ENCODE results near the gene SEMA3D. TPM values are rescaled to one million over a fixed set of nuclear protein-coding genes. Genes with fewer than 3 reads are reported as not detected.

SEMA3D gene
- total and polyA plus RNA-seq, 4 experiments from 2014 or later, result not detected

DNA sequence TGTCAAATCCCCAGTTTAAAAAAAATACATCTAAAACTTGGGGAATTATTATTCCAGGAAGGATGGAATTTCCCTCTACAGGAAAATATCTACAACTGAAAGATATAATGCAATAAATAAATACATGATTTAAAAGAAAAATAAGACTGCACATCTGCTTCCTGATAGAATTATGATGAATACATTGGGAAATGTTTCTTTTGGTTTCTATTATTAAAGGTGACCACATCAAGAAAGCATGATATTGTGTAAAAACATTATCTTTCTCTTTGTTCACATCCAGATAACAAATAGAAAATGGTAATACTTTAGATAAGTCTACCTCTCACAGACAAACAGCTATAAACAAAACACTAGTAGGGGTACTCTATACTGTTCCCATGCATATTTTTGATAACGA lies 19.2 kb downstream of the SEMA3D start:
- CTCF ChIA-PET (ENCODE audit: partially characterized antibody), result no interaction called here
- H3K36me3 Mint-ChIP-seq, result no peaks in the 10 kb centered on the region
- Histone ChIP-seq H3K4me3 (ENCODE audit: low read length in 2 of 2) (no peak overlapping the region), H3K9me3 (ENCODE audit: control insufficient read depth in 1 of 2, low read length in 2 of 2) (no peaks in the 10 kb centered on the region), H3K36me3 (ENCODE audit: insufficient read depth, low read length) (no peaks in the 10 kb centered on the region), H3K27me3 (ENCODE audit: insufficient read depth, low read length) (no peaks in the 10 kb centered on the region), H3K4me1 (ENCODE audit: insufficient read depth, low read length) (no peaks in the 10 kb centered on the region), H3K27ac (ENCODE audit: low read depth, low read length) (no peak overlapping the region)
- no peak overlapping the region for H3K27ac Mint-ChIP-seq
- intact Hi-C loops (cut with micrococcal nuclease), result no loop called here
- no peaks in the 10 kb centered on the region for H3K27me3 Mint-ChIP-seq
- no peak for DNase-seq
- POLR2A ChIA-PET (ENCODE audit: partially characterized antibody), result no interaction called here
- H3K4me1 Mint-ChIP-seq, result no peaks in the 10 kb centered on the region
- no peak overlapping the region for H3K4me3 Mint-ChIP-seq
- peaks cover 0 to 8% (median 0%) of the 10 kb centered on the region in 8 donors for H3K9me3 Mint-ChIP-seq

DNA sequence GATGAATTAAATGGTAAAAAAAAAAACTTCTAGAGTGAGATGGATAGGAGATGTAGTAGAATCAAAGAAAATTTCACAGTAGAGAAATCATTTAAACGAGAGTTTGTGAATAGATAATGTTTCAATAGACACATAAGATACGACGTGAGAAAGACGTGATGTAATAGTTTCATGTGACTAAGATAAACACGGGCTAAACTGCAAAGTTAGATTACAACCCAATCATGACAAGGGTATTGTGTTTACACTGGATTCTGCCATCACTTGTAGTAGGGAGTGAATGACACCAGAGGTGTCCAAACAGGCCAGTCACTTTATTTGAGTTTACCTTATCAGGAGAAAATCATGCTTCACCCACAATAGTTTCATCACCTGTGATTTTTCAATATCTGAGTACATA lies 21.6 kb downstream of the SEMA3D start:
- no peak for DNase-seq
- Mint-ChIP-seq H3K9me3 (peaks cover 0 to 10% (median 2%) of the 10 kb centered on the region in 8 donors), H3K4me1 (no peaks in the 10 kb centered on the region), H3K36me3 (no peaks in the 10 kb centered on the region), H3K4me3 (no peak overlapping the region), H3K27me3 (no peaks in the 10 kb centered on the region), H3K27ac (no peak overlapping the region)
- CTCF ChIA-PET (ENCODE audit: partially characterized antibody), result no interaction called here
- Histone ChIP-seq H3K4me3 (ENCODE audit: low read length in 2 of 2) (no peak overlapping the region), H3K27me3 (ENCODE audit: insufficient read depth, low read length) (no peaks in the 10 kb centered on the region), H3K9me3 (ENCODE audit: control insufficient read depth in 1 of 2, low read length in 2 of 2) (no peaks in the 10 kb centered on the region), H3K36me3 (ENCODE audit: insufficient read depth, low read length) (no peaks in the 10 kb centered on the region), H3K27ac (ENCODE audit: low read depth, low read length) (no peak overlapping the region), H3K4me1 (ENCODE audit: insufficient read depth, low read length) (no peaks in the 10 kb centered on the region)
- POLR2A ChIA-PET (ENCODE audit: partially characterized antibody), result no interaction called here
- intact Hi-C loops (cut with micrococcal nuclease), result no loop called here

GRCh38 chr7:85164376-85164775 lies 22.5 kb downstream of the SEMA3D start:
- Mint-ChIP-seq H3K4me3 (no peak overlapping the region), H3K4me1 (no peaks in the 10 kb centered on the region), H3K36me3 (no peaks in the 10 kb centered on the region), H3K9me3 (peaks cover 0 to 10% (median 3%) of the 10 kb centered on the region in 8 donors), H3K27ac (no peak overlapping the region), H3K27me3 (no peaks in the 10 kb centered on the region)
- intact Hi-C loops (cut with micrococcal nuclease), result no loop called here
- ChIA-PET CTCF (ENCODE audit: partially characterized antibody) (no interaction called here), POLR2A (ENCODE audit: partially characterized antibody) (no interaction called here)
- no peak for DNase-seq
- Histone ChIP-seq H3K27ac (ENCODE audit: low read depth, low read length) (no peak overlapping the region), H3K4me3 (ENCODE audit: low read length in 2 of 2) (no peak overlapping the region), H3K4me1 (ENCODE audit: insufficient read depth, low read length) (no peaks in the 10 kb centered on the region), H3K9me3 (ENCODE audit: control insufficient read depth in 1 of 2, low read length in 2 of 2) (no peaks in the 10 kb centered on the region), H3K27me3 (ENCODE audit: insufficient read depth, low read length) (no peaks in the 10 kb centered on the region), H3K36me3 (ENCODE audit: insufficient read depth, low read length) (no peaks in the 10 kb centered on the region)

DNA sequence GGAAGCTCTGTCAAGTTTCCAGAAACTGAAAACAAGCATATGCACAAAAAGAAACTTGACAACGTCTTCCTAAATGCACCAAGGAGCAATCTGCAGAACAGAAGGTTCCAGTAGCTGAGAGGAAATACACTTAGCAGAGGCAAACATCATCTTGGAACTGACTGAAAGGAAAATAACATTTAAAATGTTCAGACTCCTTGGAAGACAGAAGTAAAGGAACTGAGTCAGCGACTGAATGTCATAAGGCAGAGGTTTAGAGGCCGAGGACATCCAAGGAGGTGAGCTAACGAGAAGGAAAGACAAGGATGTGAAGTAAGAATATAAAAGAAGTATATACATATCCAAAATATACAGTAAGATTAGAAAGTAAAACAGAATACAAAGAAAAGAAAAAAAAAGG lies 24.1 kb downstream of the SEMA3D start:
- Mint-ChIP-seq H3K27me3 (no peaks in the 10 kb centered on the region), H3K4me1 (no peaks in the 10 kb centered on the region), H3K9me3 (peaks cover 2 to 17% (median 10%) of the 10 kb centered on the region in 8 donors), H3K4me3 (no peak overlapping the region), H3K36me3 (no peaks in the 10 kb centered on the region), H3K27ac (no peak overlapping the region)
- Histone ChIP-seq H3K27me3 (ENCODE audit: insufficient read depth, low read length) (no peaks in the 10 kb centered on the region), H3K4me3 (ENCODE audit: low read length in 2 of 2) (no peak overlapping the region), H3K27ac (ENCODE audit: low read depth, low read length) (no peak overlapping the region), H3K9me3 (ENCODE audit: control insufficient read depth in 1 of 2, low read length in 2 of 2) (no peaks in the 10 kb centered on the region), H3K4me1 (ENCODE audit: insufficient read depth, low read length) (no peaks in the 10 kb centered on the region), H3K36me3 (ENCODE audit: insufficient read depth, low read length) (no peaks in the 10 kb centered on the region)
- no peak for DNase-seq
- intact Hi-C loops (cut with micrococcal nuclease), result no loop called here
- POLR2A ChIA-PET (ENCODE audit: partially characterized antibody), result no interaction called here
- CTCF ChIA-PET (ENCODE audit: partially characterized antibody), result no interaction called here

GRCh38 chr7:85160223-85160622 lies 26.6 kb downstream of the SEMA3D start:
- H3K36me3 Mint-ChIP-seq, result no peaks in the 10 kb centered on the region
- no peak for DNase-seq
- peaks cover 2 to 18% (median 9%) of the 10 kb centered on the region in 8 donors for H3K9me3 Mint-ChIP-seq
- H3K27me3 Mint-ChIP-seq, result no peaks in the 10 kb centered on the region
- intact Hi-C loops (cut with micrococcal nuclease), result no loop called here
- H3K27ac Mint-ChIP-seq, result no peak overlapping the region
- H3K27ac ChIP-seq (ENCODE audit: low read depth, low read length), result no peak overlapping the region
- no peak overlapping the region for H3K4me3 ChIP-seq (ENCODE audit: low read length in 2 of 2)
- H3K9me3 ChIP-seq (ENCODE audit: control insufficient read depth in 1 of 2, low read length in 2 of 2), result no peaks in the 10 kb centered on the region
- H3K36me3 ChIP-seq (ENCODE audit: insufficient read depth, low read length), result no peaks in the 10 kb centered on the region
- no peak overlapping the region for H3K4me3 Mint-ChIP-seq
- ChIA-PET POLR2A (ENCODE audit: partially characterized antibody) (no interaction called here), CTCF (ENCODE audit: partially characterized antibody) (no interaction called here)
- H3K4me1 ChIP-seq (ENCODE audit: insufficient read depth, low read length), result no peaks in the 10 kb centered on the region
- no peaks in the 10 kb centered on the region for H3K4me1 Mint-ChIP-seq
- H3K27me3 ChIP-seq (ENCODE audit: insufficient read depth, low read length), result no peaks in the 10 kb centered on the region

- Mint-ChIP-seq H3K9me3 (peaks cover 2 to 18% (median 9%) of the 10 kb centered on the region in 8 donors), H3K27me3 (no peaks in the 10 kb centered on the region), H3K4me1 (no peaks in the 10 kb centered on the region), H3K36me3 (no peaks in the 10 kb centered on the region), H3K27ac (no peak overlapping the region), H3K4me3 (no peak overlapping the region)
- intact Hi-C loops (cut with micrococcal nuclease), result no loop called here
- Histone ChIP-seq H3K27ac (ENCODE audit: low read depth, low read length) (no peak overlapping the region), H3K9me3 (ENCODE audit: control insufficient read depth in 1 of 2, low read length in 2 of 2) (no peaks in the 10 kb centered on the region), H3K4me1 (ENCODE audit: insufficient read depth, low read length) (no peaks in the 10 kb centered on the region), H3K36me3 (ENCODE audit: insufficient read depth, low read length) (no peaks in the 10 kb centered on the region), H3K27me3 (ENCODE audit: insufficient read depth, low read length) (no peaks in the 10 kb centered on the region), H3K4me3 (ENCODE audit: low read length in 2 of 2) (no peak overlapping the region)
- DNase-seq, result no peak
- ChIA-PET CTCF (ENCODE audit: partially characterized antibody) (no interaction called here), POLR2A (ENCODE audit: partially characterized antibody) (no interaction called here)
Observed at GRCh38 chr7:85159003-85159402, 27.9 kb downstream of the SEMA3D start.

DNA sequence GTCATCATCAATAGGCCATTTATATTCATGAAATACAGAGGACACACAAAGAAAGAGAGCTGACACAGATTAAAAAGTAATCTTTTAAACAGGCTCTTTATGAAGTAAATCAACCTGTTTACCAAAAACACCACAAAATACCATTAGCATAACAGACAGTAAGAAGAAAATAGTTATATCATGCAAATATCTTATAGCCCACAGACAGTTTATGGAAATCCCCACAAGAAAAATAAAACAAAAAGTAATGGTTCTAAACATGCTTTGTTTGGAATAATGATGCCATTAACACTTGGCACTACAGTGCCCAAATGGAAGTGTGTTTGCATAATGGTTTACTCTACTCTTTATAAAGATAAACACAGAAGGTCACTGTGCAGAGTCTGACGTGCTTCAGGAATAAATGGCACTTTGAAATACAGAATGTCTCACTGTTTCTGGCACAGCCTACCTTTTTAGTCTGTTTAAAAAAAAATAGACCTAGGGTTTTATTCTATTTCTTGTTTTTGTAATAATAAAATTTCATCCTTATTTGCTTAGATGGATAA lies 30.1 kb downstream of the SEMA3D start:
- H3K4me1 Mint-ChIP-seq, result no peaks in the 10 kb centered on the region
- no peak for DNase-seq

More for the DNA sequence above, 30.1 kb downstream of the SEMA3D start:
- H3K27ac Mint-ChIP-seq, result no peak overlapping the region
- ChIA-PET POLR2A (ENCODE audit: partially characterized antibody) (no interaction called here), CTCF (ENCODE audit: partially characterized antibody) (no interaction called here)
- H3K4me3 Mint-ChIP-seq, result no peak overlapping the region
- H3K36me3 Mint-ChIP-seq, result no peaks in the 10 kb centered on the region
- Histone ChIP-seq H3K4me3 (ENCODE audit: low read length in 2 of 2) (no peak overlapping the region), H3K27me3 (ENCODE audit: insufficient read depth, low read length) (no peaks in the 10 kb centered on the region), H3K9me3 (ENCODE audit: control insufficient read depth in 1 of 2, low read length in 2 of 2) (no peaks in the 10 kb centered on the region), H3K36me3 (ENCODE audit: insufficient read depth, low read length) (no peaks in the 10 kb centered on the region), H3K4me1 (ENCODE audit: insufficient read depth, low read length) (no peaks in the 10 kb centered on the region), H3K27ac (ENCODE audit: low read depth, low read length) (no peak overlapping the region)
- peaks cover 2 to 18% (median 9%) of the 10 kb centered on the region in 8 donors for H3K9me3 Mint-ChIP-seq
- intact Hi-C loops (cut with micrococcal nuclease), result no loop called here
- no peaks in the 10 kb centered on the region for H3K27me3 Mint-ChIP-seq

All from CD4-positive, alpha-beta memory T cell (primary cell).